HCEC 1CT (cell line): ENCODE results near the gene EEIG1.

Experiments
- DNase-seq: peaks from one replicate; pipeline ENCODE4 v3.0.0-alpha.2; 2017

EEIG1 gene

GRCh38 chr9:128001151-128001778 is 20.5 kb upstream of the EEIG1 start:
- no peak for DNase-seq

- no peak for DNase-seq
Measured at GRCh38 chr9:127999461-127999860, 18.7 kb upstream of the EEIG1 start.

DNA sequence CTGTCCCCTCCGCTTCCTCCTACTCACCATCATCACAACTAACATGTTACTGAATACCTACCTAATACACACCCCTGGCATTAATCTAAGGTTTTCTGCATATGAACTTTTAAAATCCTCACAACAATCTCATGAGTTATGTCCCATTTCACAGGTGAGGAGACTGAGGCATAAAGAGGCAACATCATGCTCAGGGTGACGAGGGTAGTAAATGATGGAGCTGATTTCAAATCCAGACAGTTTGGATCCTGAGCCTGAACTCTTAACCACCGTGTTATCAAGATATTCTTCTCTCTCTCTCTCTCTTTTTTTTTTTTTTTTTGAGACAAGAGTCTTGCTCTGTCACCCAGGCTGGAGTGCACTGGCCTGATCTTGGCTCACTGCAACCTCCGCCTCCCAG is 12.9 kb upstream of the EEIG1 start:
- DNase-seq, result no peak

DNA sequence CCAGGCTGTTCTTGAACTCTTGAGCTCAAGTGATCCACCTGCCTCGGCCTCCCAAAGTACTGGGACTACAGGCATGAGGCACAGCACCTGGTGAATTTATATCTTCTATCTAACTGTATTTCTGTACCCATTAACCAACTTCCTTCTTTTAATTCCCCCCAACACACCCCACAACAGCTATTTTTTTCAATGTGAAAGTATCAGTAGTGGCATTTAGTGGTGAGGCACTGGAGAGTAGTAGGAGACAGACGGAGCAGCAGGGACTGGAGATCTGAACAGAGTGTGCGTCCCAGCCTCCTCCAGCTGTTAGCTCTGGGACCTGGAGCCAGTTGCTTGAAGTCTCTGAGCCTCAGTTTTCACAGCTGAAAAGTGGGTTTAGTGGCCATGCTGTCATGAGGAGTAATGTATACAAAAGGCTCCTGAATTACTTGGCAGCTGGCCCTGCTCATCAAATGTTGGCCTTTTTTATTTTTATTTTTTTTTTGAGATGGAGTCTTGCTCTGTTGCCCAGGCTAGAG is 11.0 kb upstream of the EEIG1 start:
- DNase-seq, result no peak

DNA sequence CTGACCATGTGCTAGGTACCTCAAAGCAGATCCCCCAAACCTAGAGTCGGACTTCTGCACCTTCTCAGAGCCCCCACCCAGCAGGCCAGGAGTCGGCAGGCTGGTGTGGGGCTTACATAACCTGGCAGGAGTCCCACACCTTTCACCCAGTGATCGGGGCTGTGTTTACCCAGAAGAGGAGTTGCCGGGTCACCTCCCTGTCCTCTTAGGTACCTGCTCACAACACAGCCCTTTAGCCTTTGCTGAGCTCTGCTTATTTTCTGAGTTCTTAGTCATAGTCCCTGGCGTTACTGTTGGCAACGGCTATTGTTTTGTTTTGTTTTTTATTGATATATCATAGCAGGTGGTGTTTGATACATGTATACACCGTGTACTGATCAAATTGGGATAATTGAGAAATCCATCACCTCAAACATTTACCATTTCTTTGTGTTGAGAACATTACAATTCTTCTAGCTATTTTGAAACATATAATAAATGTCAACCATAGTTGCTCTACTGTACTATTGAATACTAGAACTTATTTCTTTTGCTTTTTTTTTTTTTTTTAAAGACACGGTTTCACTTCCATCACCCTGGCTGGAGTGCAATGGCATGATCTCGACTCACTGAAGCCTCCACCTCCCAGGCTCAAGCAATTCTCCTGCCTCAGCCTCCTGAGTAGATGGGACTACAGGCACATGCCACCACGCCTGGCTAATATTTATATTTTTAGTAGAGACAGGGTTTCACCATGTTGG is 10.4 kb upstream of the EEIG1 start:
- DNase-seq, result no peak

DNA sequence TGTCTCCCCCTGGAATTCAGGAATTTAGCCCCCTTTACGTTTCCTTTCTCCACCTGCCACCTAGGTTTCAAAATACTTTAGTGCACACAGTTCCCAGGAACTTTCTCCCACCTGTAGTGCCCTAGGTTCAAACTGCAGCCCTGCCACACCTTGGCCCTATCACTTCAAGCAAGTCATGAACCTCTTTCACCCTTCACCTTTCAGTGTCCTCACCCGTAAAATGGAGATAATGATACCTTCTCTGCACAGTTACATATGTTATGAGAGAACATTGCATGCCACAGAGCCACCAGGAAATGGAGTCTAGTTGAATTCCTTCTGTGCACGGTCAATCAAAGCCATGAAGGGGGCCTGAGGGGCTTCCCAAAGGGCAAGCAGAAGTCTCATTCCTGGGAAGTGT is 9.8 kb upstream of the EEIG1 start:
- DNase-seq, result no peak

DNA sequence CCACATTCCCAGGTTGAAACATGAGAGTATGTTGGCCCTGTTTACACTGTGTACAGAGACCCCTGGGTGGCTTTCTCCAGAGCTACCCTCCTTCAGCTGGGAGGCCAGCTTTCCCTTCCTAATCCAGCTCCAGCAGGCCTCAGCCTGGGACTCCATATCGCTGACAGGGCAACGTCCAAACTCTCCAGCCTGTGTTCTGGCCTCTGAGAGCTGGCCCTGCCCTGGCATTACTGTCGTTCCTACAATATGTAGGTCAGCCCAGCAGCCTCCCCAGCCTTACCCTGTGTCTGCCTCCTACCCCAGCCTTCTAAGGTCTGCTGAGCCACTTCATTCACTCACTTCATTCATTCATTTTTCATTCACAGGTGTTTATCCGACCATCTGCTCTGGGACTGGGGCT is 8.3 kb upstream of the EEIG1 start:
- no peak for DNase-seq

GRCh38 chr9:127987103-127987614 is 6.4 kb upstream of the EEIG1 start:
- DNase-seq, result peak; percentile 66

GRCh38 chr9:127985011-127985410 is 4.2 kb upstream of the EEIG1 start:
- no peak for DNase-seq

DNA sequence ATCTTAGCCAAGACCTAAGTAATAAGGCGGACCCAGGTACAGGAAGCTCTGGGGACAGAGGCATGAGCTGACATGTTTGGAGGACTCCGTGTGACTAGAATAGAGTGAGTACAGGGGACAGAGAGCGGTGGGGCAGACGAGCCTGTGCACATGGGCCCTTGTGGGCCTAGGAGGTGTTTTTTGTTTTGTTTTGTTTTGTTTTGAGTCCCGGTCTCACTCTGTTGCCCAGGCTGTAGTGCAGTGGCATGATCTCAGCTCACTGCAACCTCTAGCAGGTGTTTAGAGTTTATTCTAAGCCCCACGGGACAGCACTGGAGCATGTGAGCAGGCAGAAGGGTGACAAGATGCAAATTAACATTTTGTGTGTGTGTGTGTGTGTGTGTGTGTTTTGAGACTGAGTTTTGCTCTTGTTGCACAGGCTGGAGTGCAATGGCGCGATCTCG is 3.1 kb upstream of the EEIG1 start:
- no peak for DNase-seq

DNA sequence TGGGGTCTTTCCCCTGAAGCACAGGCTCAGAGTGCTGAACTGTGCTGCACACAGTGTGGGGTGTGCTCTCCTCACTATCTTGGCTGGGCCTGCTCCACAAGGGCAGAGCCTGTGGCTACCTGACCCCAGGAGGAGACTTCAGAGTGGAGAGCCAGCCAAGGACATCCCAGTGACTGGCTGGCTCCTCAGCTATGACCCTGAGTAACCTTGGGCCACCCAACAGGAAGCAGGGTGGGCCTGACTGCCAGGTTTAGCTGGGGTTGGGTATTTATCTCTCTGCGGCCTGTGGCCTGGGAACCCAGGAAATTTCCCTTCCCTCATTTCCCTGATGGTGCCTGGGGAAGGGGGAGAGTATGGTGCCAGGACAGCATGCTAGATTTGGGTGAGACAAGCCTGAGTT is 2.1 kb upstream of the EEIG1 start:
- no peak for DNase-seq

DNA sequence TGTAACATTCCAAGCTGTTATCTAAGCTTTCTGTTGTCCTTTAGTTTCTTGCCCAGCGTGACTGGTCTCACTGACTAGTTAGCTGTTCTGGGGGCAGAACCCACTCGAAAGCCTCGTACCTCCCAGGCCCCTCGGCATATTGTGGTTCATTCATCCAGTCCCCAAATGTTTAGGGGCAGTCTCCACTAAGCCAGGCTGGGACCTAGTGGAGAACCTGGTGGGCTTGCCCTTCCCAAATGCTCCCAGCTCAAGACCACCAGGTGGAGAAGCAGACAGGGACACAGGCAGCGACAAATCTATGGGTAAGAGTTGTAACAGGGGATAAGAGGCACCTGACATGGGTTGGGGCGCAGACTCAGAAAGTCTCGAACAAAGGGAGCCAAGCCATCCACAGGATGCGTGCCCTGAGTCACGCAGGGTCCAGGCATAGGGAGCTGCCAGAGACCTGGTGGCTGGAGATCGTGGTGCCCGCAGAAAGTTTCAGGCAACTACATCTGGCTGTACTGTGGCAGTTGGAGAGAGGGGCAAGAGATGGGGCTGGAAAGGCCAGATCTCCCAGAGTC is 851 bp upstream of the EEIG1 start:
- no peak for DNase-seq

DNA sequence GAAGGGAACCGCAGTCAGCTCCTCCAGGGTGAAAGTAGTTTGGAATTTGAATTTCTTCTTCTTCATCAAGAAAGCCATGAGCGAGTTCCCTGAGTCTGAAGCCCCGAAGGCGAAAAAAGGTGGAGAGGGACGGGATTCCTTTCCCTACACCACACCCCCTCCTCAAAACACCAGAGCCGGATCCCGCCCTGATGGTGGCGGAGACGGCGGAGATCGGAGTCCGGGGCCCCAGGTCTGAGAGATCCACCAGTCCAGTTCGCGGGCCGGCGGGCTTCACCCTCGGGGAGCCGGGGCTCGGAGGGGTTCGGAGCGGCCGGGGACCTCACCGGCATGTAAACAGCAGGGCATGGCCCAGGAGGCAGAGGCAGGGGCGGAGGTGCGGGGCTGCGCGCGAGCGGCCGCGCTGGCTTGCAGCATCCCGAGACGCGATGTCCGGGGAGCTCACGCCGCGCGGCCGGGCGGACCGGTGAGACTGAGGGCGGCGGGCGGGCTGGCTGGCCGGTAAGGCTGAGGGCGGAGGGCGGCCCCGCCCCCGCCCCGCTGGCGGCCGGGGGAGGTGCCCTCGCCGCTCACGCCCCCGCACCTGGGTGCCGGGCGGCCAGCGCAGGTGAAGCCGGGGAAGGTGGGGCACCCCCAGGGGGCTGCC is 606 bp downstream of the EEIG1 start:
- DNase-seq, result peak; percentile 2

DNA sequence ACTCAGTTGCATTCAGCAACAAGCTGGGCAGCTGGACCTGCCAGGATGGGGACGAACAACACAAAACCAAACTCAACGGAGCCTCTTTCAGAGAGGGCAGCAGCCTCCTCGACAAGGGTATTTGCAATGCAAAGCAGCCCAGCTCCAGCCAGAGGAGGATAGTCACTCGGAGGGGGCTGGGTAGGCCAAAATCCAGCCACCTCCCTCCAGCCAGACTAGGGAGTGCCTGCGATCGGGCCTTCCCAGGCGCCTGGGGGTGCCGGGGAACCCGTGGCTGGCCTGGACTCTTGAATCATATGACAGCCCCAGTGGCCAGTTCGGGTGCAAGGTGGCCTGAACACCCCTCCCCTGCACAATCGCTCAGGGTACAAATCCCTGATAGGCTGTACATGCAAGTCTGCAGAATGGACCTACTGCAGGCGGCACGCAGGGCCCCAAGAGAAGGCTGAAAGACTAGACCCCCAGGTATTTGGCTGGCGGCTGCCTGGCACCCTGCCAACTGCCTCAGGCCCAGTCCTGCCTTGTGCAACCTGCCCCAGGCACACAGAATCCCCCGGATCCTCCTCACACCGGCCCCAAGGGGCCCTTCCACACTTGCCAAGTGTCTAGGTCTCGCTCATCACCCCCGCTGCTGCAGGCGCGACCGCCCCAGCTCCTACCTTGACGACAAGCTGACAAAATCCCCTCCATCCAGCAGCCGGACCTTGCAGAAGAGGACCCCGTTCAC is 1.3 kb downstream of the EEIG1 start:
- DNase-seq, result peak; percentile 48

DNA sequence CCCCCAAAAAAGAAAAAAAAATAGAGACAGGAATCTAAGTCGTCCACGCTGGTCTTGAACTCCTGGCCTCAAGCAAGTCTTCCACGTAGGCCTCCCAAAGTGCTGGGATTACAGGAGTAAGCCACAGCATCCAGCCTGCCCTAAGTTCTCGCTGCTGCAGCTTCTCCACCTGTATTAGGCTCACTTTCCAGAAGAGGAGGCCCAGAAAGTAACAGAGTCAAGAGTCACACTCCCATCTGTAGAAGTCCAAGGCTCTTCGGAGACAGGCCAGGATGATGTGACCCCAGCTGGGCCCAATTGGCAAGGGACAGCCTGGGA is 1.8 kb downstream of the EEIG1 start:
- no peak for DNase-seq

GRCh38 chr9:127977884-127978647 is 2.7 kb downstream of the EEIG1 start:
- DNase-seq, result peak; percentile 63

DNA sequence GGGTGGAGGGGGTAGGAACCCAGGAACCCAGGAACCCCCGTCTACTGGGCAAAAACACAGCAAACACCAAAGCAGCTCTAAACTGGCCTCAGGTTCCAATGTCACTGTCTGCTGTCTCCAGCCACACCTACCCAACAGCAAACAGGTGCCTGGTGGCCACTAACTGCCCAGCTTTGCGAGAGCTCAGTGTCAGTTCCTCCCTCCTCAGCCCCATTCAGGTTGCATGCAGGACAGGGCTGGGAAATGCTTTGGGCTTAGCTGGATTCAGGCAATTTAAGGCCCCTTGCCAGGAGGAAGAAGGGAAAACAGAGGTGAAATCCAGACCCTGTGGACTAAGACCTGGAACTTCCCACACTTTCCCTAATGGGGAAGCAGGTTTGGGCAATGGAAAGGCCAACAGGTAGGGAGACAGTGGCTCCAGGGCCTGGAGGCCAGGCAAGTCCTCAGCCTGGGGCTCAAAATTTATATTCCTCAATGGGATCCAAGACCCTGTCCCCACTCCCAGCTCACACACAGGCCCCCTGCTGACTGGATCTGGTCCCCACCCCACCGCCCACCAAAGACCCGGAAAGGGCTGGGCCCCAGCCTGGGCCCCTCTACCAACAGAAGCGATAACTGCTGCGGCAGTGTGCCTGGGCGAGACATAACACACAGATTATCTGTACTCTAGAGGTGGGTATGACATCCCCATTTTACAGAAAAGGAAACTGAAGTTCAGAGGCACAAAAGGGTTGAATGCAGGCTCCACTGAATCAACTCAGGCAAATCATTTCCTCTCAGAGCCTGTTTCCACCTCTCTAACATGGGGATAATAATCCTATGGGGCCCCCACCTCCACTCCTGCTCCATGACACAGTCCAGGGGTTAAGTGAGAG is 3.5 kb downstream of the EEIG1 start:
- no peak for DNase-seq

GRCh38 chr9:127976498-127976897 is 4.3 kb downstream of the EEIG1 start:
- DNase-seq, result no peak

- DNase-seq, result no peak
Measured at GRCh38 chr9:127975376-127976315, 5.1 kb downstream of the EEIG1 start.

- DNase-seq, result no peak
Measured at GRCh38 chr9:127974769-127975261, 6.0 kb downstream of the EEIG1 start.
